CD4-positive, alpha-beta T cell (primary cell): ENCODE measurements around the gene LARGE1. TPM values are rescaled to one million over a fixed set of nuclear protein-coding genes. Genes with fewer than 3 reads are reported as not detected.
A peak's percentile ranks its signal among the peaks of the same experiment; 100 is the strongest.

Experiments used
- ATAC-seq: fragments of 200-7000 bp; cut with Tn5 transposase; one replicate; pipeline ENCODE4 v1.10.0; 2022; ENCODE audit warnings: mild to moderate bottlenecking; ENCODE audit not compliant: poor library complexity
- CTCF ChIA-PET: fragments of 350-600 bp; sonication (Branson Sonifier 250); formaldehyde crosslinking; loops from one replicate; lab custom pipeline; 2021; ENCODE audit warnings: antibody characterized with exemption, inconsistent platforms; lab: Charles Lee
- POLR2A ChIA-PET: fragments of 350-600 bp; sonication (Branson Sonifier 250); formaldehyde crosslinking; loops from one replicate; lab custom pipeline; 2021; ENCODE audit warnings: antibody characterized with exemption, inconsistent platforms; lab: Charles Lee
- DNase-seq, 14 experiments: peaks; one replicate each; pipeline ENCODE4 v3.0.0-alpha.2; 2013 to 2020; ENCODE audit warnings: mixed read lengths in 2 of 14
- H3K27ac ChIP-seq, 2 donors: one replicate each; pipeline versions ENCODE4 v1.5.1 to v1.7.0; 2013; ENCODE audit warnings: low read length in 2 of 2, low read depth in 1 of 2, mild to moderate bottlenecking in 1 of 2
- H3K27me3 ChIP-seq, 2 experiments: 1 replicate in 1 of 2; 2 replicates in 1 of 2; pipeline versions ENCODE4 v1.6.1 to v1.7.0; 2013; ENCODE audit warnings: low read length in 2 of 2, control low read depth in 1 of 2, mild to moderate bottlenecking in 1 of 2, moderate library complexity in 1 of 2; ENCODE audit not compliant: insufficient read depth in 2 of 2, control insufficient read depth in 1 of 2
- H3K36me3 ChIP-seq: one replicate; pipeline ENCODE4 v1.6.1; 2013; ENCODE audit warnings: low read length, control low read depth; ENCODE audit not compliant: insufficient read depth
- H3K4me1 ChIP-seq: one replicate; pipeline ENCODE4 v1.6.1; 2013; ENCODE audit warnings: low read length, control low read depth; ENCODE audit not compliant: insufficient read depth
- H3K4me3 ChIP-seq: one replicate; pipeline ENCODE4 v1.5.1; 2013; ENCODE audit warnings: mild to moderate bottlenecking, low read length, moderate library complexity
- H3K9me3 ChIP-seq, 2 experiments: 1 replicate in 1 of 2; 2 replicates in 1 of 2; pipeline versions ENCODE4 v1.6.1 to v1.7.0; 2013; ENCODE audit warnings: low read length in 2 of 2, mild to moderate bottlenecking in 2 of 2, control low read depth in 1 of 2, moderate library complexity in 1 of 2; ENCODE audit not compliant: control insufficient read depth in 1 of 2, insufficient read depth in 1 of 2
- H3K27ac Mint-ChIP-seq: one replicate; pipeline ENCODE4 v1.8.0; 2020; ENCODE audit warnings: mixed read lengths
- H3K27me3 Mint-ChIP-seq: one replicate; pipeline ENCODE4 v1.8.0; 2021; ENCODE audit warnings: mixed read lengths
- H3K36me3 Mint-ChIP-seq: one replicate; pipeline ENCODE4 v1.8.0; 2021; ENCODE audit warnings: low read depth, mixed read lengths
- H3K4me1 Mint-ChIP-seq: one replicate; pipeline ENCODE4 v1.8.0; 2021; ENCODE audit warnings: low read depth, mixed read lengths
- H3K4me3 Mint-ChIP-seq: one replicate; pipeline ENCODE4 v1.8.0; 2020; ENCODE audit warnings: mild to moderate bottlenecking, mixed read lengths
- H3K9me3 Mint-ChIP-seq: one replicate; pipeline ENCODE4 v1.8.0; 2020; ENCODE audit warnings: mixed read lengths
- intact Hi-C, 2 experiments: fragments of 100-400 bp; cut with DNase I in 1 of 2; cut with micrococcal nuclease in 1 of 2; formaldehyde crosslinking; loops; one replicate each; pipeline versions ENCODE4 v1.15.1 to v1.9.0; 2023 to 2025; cut with DNase I, micrococcal nuclease
- total RNA-seq, 174 experiments: library from RNA in 2 of 174; stranded (reverse) in 2 of 174; gene quantifications; one replicate each; pipeline ENCODE4 v1.2.3 and lab custom pipeline; 2021 to 2026
- TF ChIP-seq, protein P1 (sequence below): fragments of 200-600 bp; IDR thresholded peaks from one replicate; pipeline ENCODE4 v1.8.0; 2022; ENCODE audit warnings: antibody characterized with exemption, mild to moderate bottlenecking

Gene LARGE1
- total RNA-seq, 2 experiments from 2014 or later, result 0.14 to 0.70 TPM

DNA sequence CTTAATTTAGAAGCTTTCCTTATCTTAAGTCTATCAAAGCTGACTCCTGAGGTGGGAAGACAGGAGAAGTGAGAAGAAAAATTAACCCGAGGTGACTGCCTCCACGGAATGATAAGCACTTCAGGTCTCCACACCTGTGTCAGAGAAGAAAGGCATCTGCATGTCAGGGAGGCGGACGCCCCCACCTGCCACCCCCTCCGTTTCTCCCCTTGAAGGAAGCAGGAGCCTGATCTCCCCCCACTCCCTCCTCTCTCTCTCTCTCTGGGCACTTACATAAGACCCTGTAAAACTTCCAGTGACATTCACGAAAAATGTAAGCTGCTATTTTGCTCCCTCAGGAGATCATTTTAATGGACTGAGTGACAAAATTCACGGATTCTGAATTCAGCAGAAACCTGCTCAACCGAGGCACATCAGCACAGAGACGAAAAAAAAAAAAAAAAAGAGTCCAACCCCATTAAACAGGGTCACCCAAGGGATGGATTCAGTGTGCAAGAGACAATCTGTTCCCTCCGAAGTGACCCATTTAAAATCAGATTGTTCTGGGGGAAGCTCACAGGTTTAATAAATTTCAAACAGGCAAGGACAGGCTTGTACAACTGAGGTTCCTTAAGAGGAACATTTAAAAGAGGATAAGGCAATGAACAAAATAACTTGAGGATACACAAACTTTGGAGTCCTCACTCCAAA, 1.5 kb downstream of the LARGE1 start:
- POLR2A ChIA-PET, result no interaction called here
- no peak overlapping the region for H3K27ac Mint-ChIP-seq
- Histone ChIP-seq H3K36me3 (no peaks in the 10 kb centered on the region), H3K27ac (no peak overlapping the region), H3K4me3 (no peak overlapping the region), H3K4me1 (peaks cover 24% of the 10 kb centered on the region), H3K27me3 (peaks cover 39 to 40% of the 10 kb centered on the region in 2 experiments), H3K9me3 (peaks cover 0 to 27% of the 10 kb centered on the region in 2 experiments)
- TF ChIP-seq, protein P1, sequence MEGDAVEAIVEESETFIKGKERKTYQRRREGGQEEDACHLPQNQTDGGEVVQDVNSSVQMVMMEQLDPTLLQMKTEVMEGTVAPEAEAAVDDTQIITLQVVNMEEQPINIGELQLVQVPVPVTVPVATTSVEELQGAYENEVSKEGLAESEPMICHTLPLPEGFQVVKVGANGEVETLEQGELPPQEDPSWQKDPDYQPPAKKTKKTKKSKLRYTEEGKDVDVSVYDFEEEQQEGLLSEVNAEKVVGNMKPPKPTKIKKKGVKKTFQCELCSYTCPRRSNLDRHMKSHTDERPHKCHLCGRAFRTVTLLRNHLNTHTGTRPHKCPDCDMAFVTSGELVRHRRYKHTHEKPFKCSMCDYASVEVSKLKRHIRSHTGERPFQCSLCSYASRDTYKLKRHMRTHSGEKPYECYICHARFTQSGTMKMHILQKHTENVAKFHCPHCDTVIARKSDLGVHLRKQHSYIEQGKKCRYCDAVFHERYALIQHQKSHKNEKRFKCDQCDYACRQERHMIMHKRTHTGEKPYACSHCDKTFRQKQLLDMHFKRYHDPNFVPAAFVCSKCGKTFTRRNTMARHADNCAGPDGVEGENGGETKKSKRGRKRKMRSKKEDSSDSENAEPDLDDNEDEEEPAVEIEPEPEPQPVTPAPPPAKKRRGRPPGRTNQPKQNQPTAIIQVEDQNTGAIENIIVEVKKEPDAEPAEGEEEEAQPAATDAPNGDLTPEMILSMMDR, result no peak
- CTCF ChIA-PET, result no interaction called here
- no peaks in the 10 kb centered on the region for H3K36me3 Mint-ChIP-seq
- peaks cover 60% of the 10 kb centered on the region for H3K27me3 Mint-ChIP-seq
- intact Hi-C loops, result no loop called here
- peak overlapping the region; percentile 84 for H3K4me3 Mint-ChIP-seq
- peaks cover 2% of the 10 kb centered on the region for H3K9me3 Mint-ChIP-seq
- H3K4me1 Mint-ChIP-seq, result peaks cover 24% of the 10 kb centered on the region
- ATAC-seq (no peak), DNase-seq (no peak)

DNA sequence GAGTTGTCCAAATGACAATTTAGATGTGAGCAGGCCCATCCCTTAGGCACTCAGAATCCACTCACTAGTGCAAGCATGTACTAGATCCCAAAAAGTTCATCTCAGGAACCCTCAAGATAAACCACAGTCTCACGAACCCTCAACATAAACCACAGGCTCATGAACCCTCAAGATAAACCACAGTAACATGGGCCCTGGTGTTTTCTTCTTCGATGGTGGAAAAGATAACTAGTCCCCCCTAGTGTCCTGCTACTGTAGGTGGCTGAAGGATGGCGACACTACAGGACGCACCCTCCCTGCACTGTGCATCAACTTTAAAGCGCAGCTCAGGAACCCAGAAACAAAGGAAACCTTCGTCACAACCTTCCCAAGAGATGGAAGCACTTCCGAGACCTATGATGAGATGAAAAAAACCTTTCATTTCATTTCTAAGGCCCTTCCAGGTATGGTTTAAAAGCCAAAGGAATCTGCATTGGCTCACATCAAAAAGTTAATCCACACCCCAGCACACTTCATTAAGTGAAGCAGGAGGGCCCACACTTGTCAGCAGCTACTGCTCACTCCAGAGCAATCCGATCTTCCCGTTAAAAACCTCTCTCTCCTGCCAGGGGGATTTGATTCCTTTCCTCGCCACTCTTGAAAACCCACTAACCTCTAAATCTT, 2.4 kb downstream of the LARGE1 start:
- H3K4me3 Mint-ChIP-seq, result peak overlapping the region; percentile 39
- ATAC-seq, result no peak

DNA sequence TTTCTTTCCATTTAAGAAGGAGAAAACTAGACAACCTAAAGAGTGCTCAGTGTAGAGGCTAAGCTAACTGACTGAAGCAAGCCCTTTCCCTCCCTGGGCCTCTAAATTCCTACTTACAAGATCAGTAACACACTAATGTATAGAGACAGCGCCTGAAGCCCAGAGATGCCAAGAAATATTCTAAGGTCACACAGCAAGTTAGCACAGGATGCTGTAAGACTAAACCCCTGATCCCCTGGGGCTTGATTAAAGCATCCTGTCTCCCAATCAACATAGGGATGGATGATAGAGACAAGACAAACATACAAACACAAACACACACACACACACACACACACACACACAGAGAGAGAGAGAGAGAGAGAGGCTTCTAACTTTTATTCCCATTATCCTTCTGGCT, 5.6 kb downstream of the LARGE1 start:
- no peak for ATAC-seq
- H3K27ac ChIP-seq, result no peak overlapping the region
- ChIA-PET CTCF (no interaction called here), POLR2A (no interaction called here)
- peaks cover 4% of the 10 kb centered on the region for H3K4me1 ChIP-seq
- H3K36me3 ChIP-seq, result no peaks in the 10 kb centered on the region
- H3K4me3 ChIP-seq, result no peak overlapping the region
- Mint-ChIP-seq H3K27ac (no peak overlapping the region), H3K4me1 (peaks cover 5% of the 10 kb centered on the region), H3K4me3 (no peak overlapping the region), H3K27me3 (peaks cover 43% of the 10 kb centered on the region), H3K9me3 (peaks cover 2% of the 10 kb centered on the region), H3K36me3 (no peaks in the 10 kb centered on the region)
- DNase-seq, result no peak
- TF ChIP-seq, protein P1, result no peak
- H3K27me3 ChIP-seq, result peaks cover 13 to 16% of the 10 kb centered on the region in 2 experiments
- intact Hi-C loops, result no loop called here
- peaks cover 0 to 9% of the 10 kb centered on the region in 2 experiments for H3K9me3 ChIP-seq

More for the DNA sequence above, 2.4 kb downstream of the LARGE1 start:
- peaks cover 31% of the 10 kb centered on the region in 2 experiments for H3K27me3 ChIP-seq
- Mint-ChIP-seq H3K27ac (no peak overlapping the region), H3K36me3 (no peaks in the 10 kb centered on the region), H3K9me3 (peaks cover 2% of the 10 kb centered on the region), H3K27me3 (peaks cover 51% of the 10 kb centered on the region), H3K4me1 (peaks cover 16% of the 10 kb centered on the region)
- H3K4me3 ChIP-seq, result no peak overlapping the region
- DNase-seq, result no peak
- H3K4me1 ChIP-seq, result peaks cover 24% of the 10 kb centered on the region
- H3K27ac ChIP-seq, result no peak overlapping the region
- peaks cover 0 to 27% of the 10 kb centered on the region in 2 experiments for H3K9me3 ChIP-seq
- ChIA-PET POLR2A (no interaction called here), CTCF (no interaction called here)
- intact Hi-C loops, result no loop called here
- no peaks in the 10 kb centered on the region for H3K36me3 ChIP-seq
- TF ChIP-seq, protein P1, result no peak
